Measurements from ENCODE around the gene INPP1. TPM values are rescaled to one million over a fixed set of nuclear protein-coding genes. Genes with fewer than 3 reads are reported as not detected.

INPP1 gene
- total RNA-seq, 1 experiment from 2014 or later, result 23.1 TPM

- intact Hi-C loops (cut with micrococcal nuclease; ENCODE audit: unreplicated experiment), result no loop called here
- CTCF ChIA-PET, result no interaction called here
- Mint-ChIP-seq H3K27me3 (ENCODE audit: unreplicated experiment) (no peaks in the 10 kb centered on the region), H3K4me1 (ENCODE audit: low read depth, unreplicated experiment) (no peaks in the 10 kb centered on the region), H3K27ac (ENCODE audit: unreplicated experiment) (no peak overlapping the region), H3K36me3 (ENCODE audit: insufficient read depth, unreplicated experiment) (no peaks in the 10 kb centered on the region), H3K9me3 (ENCODE audit: low read depth, unreplicated experiment) (no peaks in the 10 kb centered on the region), H3K4me3 (ENCODE audit: low read depth, unreplicated experiment) (no peak overlapping the region)
- TF ChIP-seq CTCF (IDR thresholded peaks at IDR 0.05; ENCODE audit: unreplicated experiment), result no peak
- no TSS peak for BruUV-seq (replicated peaks)
- no peak for DNase-seq
Measured at GRCh38 chr2:190380962-190381412, 37.6 kb downstream of the INPP1 start.

- intact Hi-C loops (cut with micrococcal nuclease; ENCODE audit: unreplicated experiment), result loop anchor here (1.0 to 2.0 kb wide), 4 partner anchors 124 to 422 kb away; no protein-coding TSS in a partner anchor
- H3K9me3 Mint-ChIP-seq (ENCODE audit: low read depth, unreplicated experiment), result no peaks in the 10 kb centered on the region
- H3K27me3 Mint-ChIP-seq (ENCODE audit: unreplicated experiment), result no peaks in the 10 kb centered on the region
- no peak overlapping the region for H3K4me3 Mint-ChIP-seq (ENCODE audit: low read depth, unreplicated experiment)
- no TSS peak for BruUV-seq (replicated peaks)
- no peaks in the 10 kb centered on the region for H3K36me3 Mint-ChIP-seq (ENCODE audit: insufficient read depth, unreplicated experiment)
- DNase-seq, result peak; percentile 50
- TF ChIP-seq CTCF (IDR thresholded peaks at IDR 0.05; ENCODE audit: unreplicated experiment), result peak; percentile 42
- H3K27ac Mint-ChIP-seq (ENCODE audit: unreplicated experiment), result no peak overlapping the region
- no peaks in the 10 kb centered on the region for H3K4me1 Mint-ChIP-seq (ENCODE audit: low read depth, unreplicated experiment)
- CTCF ChIA-PET, result interaction anchor here (0.7 kb wide), 1 partner anchor 378 kb away, joined by 3 read pairs; no protein-coding TSS in a partner anchor
Measured at GRCh38 chr2:190382851-190383250, 39.5 kb downstream of the INPP1 start.

GRCh38 chr2:190387422-190387821 is 44.0 kb downstream of the INPP1 start:
- H3K9me3 Mint-ChIP-seq (ENCODE audit: low read depth, unreplicated experiment), result no peaks in the 10 kb centered on the region
- H3K4me1 Mint-ChIP-seq (ENCODE audit: low read depth, unreplicated experiment), result no peaks in the 10 kb centered on the region
- no peak overlapping the region for H3K4me3 Mint-ChIP-seq (ENCODE audit: low read depth, unreplicated experiment)
- BruUV-seq (replicated peaks), result no TSS peak
- no peak for DNase-seq
- no peaks in the 10 kb centered on the region for H3K27me3 Mint-ChIP-seq (ENCODE audit: unreplicated experiment)
- intact Hi-C loops (cut with micrococcal nuclease; ENCODE audit: unreplicated experiment), result no loop called here
- no peak for TF ChIP-seq CTCF (IDR thresholded peaks at IDR 0.05; ENCODE audit: unreplicated experiment)
- CTCF ChIA-PET, result no interaction called here
- H3K36me3 Mint-ChIP-seq (ENCODE audit: insufficient read depth, unreplicated experiment), result no peaks in the 10 kb centered on the region
- no peak overlapping the region for H3K27ac Mint-ChIP-seq (ENCODE audit: unreplicated experiment)

GRCh38 chr2:190396271-190396670 is 52.9 kb downstream of the INPP1 start:
- Mint-ChIP-seq H3K27ac (ENCODE audit: unreplicated experiment) (no peak overlapping the region), H3K4me1 (ENCODE audit: low read depth, unreplicated experiment) (no peaks in the 10 kb centered on the region), H3K27me3 (ENCODE audit: unreplicated experiment) (no peaks in the 10 kb centered on the region), H3K9me3 (ENCODE audit: low read depth, unreplicated experiment) (no peaks in the 10 kb centered on the region), H3K4me3 (ENCODE audit: low read depth, unreplicated experiment) (no peak overlapping the region), H3K36me3 (ENCODE audit: insufficient read depth, unreplicated experiment) (no peaks in the 10 kb centered on the region)
- intact Hi-C loops (cut with micrococcal nuclease; ENCODE audit: unreplicated experiment), result no loop called here
- CTCF ChIA-PET, result interaction anchor here (0.6 kb wide), 2 partner anchors 12 to 46 kb away, joined by 3 read pairs; no protein-coding TSS in a partner anchor
- BruUV-seq (replicated peaks), result no TSS peak
- DNase-seq, result no peak
- TF ChIP-seq CTCF (IDR thresholded peaks at IDR 0.05; ENCODE audit: unreplicated experiment), result no peak
